ENCODE measurements around the gene ZNF350.
A peak's percentile ranks its signal among the peaks of the same experiment; 100 is the strongest.
"Not testable (repeated sequence)": the region's sequence is repeated elsewhere in the genome, so short reads cannot be mapped to it uniquely, and the experiment has no call there.

The ZNF350 gene

GRCh38 chr19:51971624-51972023 lies 15.0 kb downstream of the ZNF350 start:
- no peak for DNase-seq (ENCODE audit: low read depth)

- no peak for DNase-seq (ENCODE audit: low read depth)
These were observed 15.9 kb downstream of the ZNF350 start for GRCh38 chr19:51970718-51971117.

GRCh38 chr19:51965583-51965982 lies 21.1 kb downstream of the ZNF350 start:
- no peak for DNase-seq (ENCODE audit: low read depth)

DNA sequence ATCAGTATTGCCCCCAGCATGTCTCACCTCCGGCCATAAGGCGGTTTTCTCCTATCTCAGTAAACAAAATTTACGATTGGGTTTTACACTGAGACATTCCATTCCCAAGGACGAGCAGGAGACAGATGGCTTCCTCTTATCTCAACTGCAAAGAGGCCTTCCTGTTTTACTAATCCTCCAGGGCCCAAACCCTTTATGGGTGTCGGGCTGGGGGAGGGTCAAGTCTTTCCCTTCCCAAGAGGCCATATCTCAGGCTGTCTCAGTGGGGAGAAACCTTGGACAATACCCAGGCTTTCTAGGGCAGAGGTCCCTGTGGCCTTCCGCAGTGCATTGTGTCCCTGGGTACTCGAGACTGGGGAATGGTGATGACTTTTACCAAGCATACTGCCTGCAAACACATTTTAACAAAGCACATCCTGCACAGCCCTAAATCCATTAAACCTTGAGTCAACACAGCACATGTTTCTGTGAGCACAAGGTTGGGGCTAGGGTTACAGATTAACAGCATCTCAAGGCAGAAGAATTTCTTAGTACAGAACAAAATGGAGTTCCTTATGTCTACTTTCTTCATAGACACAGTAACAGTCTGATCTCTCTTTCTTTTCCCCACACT lies 25.9 kb downstream of the ZNF350 start:
- not testable (repeated sequence) for DNase-seq (ENCODE audit: low read depth)

GRCh38 chr19:51959791-51960190 lies 26.8 kb downstream of the ZNF350 start:
- DNase-seq (ENCODE audit: low read depth) = no peak

DNA sequence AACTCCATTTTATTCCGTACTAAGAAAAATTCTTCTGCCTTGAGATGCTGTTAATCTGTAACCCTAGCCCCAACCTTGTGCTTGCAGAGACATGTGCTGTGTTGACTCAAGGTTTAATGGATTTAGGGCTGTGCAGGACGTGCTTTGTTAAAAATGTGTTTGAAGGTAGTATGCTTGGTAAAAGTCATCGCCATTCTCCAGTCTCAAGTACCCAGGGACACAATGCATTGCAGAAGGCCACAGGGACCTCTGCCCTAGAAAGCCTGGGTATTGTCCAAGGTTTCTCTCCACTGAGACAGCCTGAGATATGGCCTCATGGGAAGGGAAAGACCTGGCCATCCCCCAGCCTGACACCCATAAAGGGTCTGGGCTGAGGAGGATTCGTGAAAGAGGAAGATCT lies 28.8 kb downstream of the ZNF350 start:
- DNase-seq (ENCODE audit: low read depth) = not testable (repeated sequence)

GRCh38 chr19:51948975-51949374 lies 37.7 kb downstream of the ZNF350 start:
- no peak for DNase-seq (ENCODE audit: low read depth)

DNA sequence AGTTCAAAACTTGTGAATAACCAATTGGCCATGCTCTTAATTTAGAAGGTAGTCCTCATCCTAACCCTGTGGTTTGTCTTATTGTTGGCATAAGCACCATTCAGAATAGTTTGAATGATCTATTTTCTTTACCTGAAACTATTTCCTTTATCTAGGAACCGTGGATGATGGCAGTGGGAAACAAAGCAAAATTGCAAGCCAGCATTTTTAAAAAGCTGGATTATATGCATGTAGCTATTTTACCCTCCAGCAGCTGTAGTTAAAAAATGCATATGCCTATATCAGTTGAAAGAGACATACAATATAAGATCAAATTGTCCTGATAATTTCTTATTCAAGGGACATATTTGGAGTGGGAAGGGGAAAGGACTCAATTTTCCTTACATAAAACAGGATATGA lies 40.0 kb downstream of the ZNF350 start:
- DNase-seq (ENCODE audit: low read depth) = no peak

- no peak for DNase-seq (ENCODE audit: low read depth)
These were observed 41.7 kb downstream of the ZNF350 start for GRCh38 chr19:51944798-51945552.

DNA sequence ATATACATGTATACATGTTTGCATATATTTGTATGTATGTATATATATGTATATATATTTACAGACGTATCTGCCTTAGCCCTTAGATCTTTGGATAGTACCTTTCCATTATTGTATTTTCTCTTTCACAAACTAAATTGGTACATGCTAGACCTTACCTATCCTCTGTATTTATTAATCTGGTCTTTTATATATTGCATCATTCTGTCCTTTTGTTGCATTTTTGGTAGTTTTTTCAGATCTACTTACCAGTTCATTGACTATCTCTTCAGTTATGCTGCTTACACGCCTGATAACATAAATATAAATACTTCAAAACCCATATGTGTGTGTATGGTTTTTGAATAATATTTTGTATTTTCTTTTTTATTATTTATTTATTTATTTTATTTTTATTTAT lies 47.7 kb downstream of the ZNF350 start:
- no peak for DNase-seq (ENCODE audit: low read depth)

DNA sequence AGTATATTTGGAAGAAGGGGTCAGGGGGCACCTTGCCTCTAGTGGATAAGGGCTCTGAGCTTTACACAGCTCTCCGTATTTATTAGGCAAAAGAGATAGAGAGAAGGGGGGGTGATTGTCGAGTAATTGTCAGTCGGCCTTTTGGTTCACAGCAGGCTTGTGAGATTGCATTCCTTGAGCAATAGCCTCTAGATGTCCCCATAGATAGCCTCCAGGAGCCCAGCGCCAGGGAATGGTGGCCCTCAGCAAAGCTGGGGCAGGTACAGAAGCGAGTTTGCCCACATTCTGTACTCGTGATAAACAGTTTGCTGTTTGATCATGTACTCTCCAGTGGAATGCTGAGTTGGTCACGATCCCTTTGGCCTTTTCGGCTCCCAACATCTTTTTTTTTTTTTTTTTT lies 54.7 kb downstream of the ZNF350 start:
- no peak for DNase-seq (ENCODE audit: low read depth)

DNA sequence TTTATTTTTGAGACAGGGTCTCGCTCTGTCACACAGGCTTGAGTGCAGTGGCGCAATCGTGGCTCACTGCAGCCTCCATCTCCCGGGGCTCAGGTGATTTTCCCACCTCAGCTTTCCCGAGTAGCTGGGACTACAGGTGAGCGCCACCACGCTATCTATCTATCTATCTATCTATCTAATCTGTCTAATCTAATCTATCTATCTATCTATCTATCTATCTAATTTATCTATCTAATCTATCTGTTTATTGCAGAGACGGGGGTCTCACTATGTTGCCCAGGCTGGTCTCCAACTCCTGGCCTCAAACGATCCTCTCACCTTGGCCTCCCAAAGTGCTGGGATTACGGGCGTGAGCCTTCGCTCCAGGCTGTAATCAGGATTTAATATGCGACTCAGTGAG lies 58.8 kb downstream of the ZNF350 start:
- no peak for DNase-seq (ENCODE audit: low read depth)

DNA sequence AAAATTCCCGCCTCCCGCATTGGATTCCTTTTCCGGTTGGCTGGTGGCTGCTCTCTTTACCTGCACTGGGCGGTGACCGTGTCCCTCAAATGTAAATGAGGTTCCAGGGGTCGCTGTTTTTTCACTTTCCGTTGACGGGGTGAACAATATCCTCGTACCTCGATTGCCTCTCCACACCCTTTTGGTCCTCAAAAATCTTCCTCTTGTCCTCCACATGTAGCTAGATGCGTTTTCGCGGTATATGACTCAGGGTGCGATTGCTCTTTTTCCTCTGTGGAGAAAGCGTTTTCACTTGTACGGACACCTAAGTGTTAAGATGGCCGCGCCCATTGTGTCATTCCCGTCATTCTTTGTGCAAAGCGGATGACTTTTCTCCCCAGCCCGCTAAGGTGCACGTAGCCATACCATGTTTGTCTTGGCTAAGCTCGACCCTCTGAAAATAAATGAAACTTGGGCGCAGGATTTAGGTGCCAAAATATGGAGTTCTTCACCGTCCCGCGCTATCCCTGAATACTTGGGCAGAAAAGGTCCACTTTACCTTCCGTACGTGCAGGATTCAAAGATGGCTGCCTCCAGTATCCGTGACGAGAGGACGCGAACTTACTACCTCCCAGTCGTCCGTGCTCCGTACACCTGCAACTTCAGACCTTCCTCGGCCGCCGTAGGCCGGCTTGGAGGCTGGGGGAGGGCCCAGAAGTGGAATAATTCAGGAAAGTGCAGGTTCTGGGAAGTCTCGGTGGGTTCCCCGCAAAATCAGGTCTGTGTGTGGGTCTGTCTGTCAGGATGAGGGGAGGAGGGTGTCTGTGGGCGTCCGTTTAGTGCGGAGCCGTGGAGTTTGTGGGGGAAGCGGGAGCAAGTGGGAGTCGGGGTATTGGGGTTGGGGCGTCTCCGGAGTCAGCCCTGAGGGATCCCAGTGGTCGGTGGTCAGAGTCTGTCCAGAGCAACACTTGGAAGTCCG lies 59.6 kb downstream of the ZNF350 start, which contains the start of gene ZNF613:
ZNF613 (plus strand) TSS at position 689 of the 958 bp plus-strand sequence. CDS start 8,749 bp downstream, outside the sequence.
- DNase-seq (ENCODE audit: low read depth) = peak; percentile 69

GRCh38 chr19:51926426-51926783 lies 60.2 kb downstream of the ZNF350 start:
- DNase-seq (ENCODE audit: low read depth) = no peak

DNA sequence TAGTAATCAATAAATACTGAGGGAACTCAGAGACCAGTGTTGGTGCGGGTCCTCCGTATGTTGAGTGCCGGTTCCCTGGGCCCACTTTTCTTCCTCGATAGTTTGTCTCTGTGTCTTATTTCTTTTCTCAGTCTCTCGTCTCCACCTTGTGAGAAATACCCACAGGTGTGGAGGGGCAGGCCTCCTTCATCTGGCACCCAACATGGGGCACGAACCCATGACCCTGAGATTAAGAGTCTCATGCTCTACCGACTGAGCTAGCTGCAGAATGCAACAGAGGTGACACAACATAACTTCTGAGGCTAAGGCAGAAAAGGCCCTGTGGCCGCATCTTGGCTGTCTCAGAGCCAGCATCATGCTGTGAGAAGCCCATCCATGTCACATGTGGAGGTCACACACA lies 64.7 kb downstream of the ZNF350 start:
- DNase-seq (ENCODE audit: low read depth) = no peak

DNA sequence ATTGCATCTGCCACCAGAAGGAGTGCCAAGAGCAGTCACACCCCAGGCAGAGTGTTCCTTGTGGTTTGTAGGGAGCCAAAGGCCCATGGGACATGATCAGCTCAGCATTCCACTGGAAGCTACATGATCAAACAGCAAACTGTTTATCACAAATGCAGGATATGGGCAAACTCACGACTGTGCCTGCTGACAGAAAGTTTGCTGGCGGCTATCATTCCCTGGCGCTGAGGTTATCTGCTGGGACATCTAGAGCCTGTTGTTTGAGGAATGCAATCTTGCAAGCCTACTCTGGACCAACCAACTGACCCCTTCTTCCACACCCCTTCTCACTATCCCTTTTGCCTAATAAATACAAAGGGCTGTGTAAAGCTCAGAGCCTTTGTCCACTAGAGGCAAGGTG lies 67.0 kb downstream of the ZNF350 start:
- no peak for DNase-seq (ENCODE audit: low read depth)

- DNase-seq (ENCODE audit: low read depth) = no peak
These were observed 70.5 kb downstream of the ZNF350 start for GRCh38 chr19:51916167-51916566.

- no peak for DNase-seq (ENCODE audit: low read depth)
These were observed 71.2 kb downstream of the ZNF350 start for GRCh38 chr19:51915324-51915867.

All from activated gamma-delta T cell treated with anti-CD3 and anti-CD28 coated beads, Interleukin-2, amount 50 U/mL, for 16 hours (primary cell).